Endodermal cell (in vitro differentiated cells): Measurements from ENCODE around the gene FOXD4. TPM values are rescaled to one million over a fixed set of nuclear protein-coding genes. Genes with fewer than 3 reads are reported as not detected.
A peak's percentile ranks its signal among the peaks of the same experiment; 100 is the strongest.
"Not testable (repeated sequence)": the region's sequence is repeated elsewhere in the genome, so short reads cannot be mapped to it uniquely, and the experiment has no call there.

Experiments used
- DNase-seq: peaks from one replicate; pipeline ENCODE4 v3.0.0-alpha.2; 2017
- H3K27ac ChIP-seq: 2 replicates; pipeline ENCODE4 v1.5.1; 2013; ENCODE audit warnings: mild to moderate bottlenecking, low read depth, low read length, moderate library complexity
- H3K27me3 ChIP-seq: 2 replicates; pipeline ENCODE4 v1.6.1; 2013; ENCODE audit warnings: mild to moderate bottlenecking, low read length, moderate library complexity; ENCODE audit not compliant: insufficient read depth, control insufficient read depth, poor library complexity, severe bottlenecking
- H3K36me3 ChIP-seq: 2 replicates; pipeline ENCODE4 v1.7.0; 2013; ENCODE audit warnings: mild to moderate bottlenecking, low read length, moderate library complexity; ENCODE audit not compliant: control insufficient read depth, insufficient read depth
- H3K4me1 ChIP-seq: one replicate; pipeline ENCODE4 v1.7.0; 2013; ENCODE audit warnings: low read length; ENCODE audit not compliant: control insufficient read depth, insufficient read depth
- H3K4me3 ChIP-seq: 2 replicates; pipeline ENCODE4 v1.5.1; 2013; ENCODE audit warnings: mild to moderate bottlenecking, low read length, moderate library complexity
- H3K9ac ChIP-seq: 2 replicates; pipeline ENCODE4 v1.6.1; 2013; ENCODE audit warnings: mild to moderate bottlenecking, low read length, moderate library complexity; ENCODE audit not compliant: poor library complexity, severe bottlenecking; ENCODE audit errors: extremely low read depth
- H3K9me3 ChIP-seq: 2 replicates; pipeline ENCODE4 v1.6.1; 2013; ENCODE audit warnings: mild to moderate bottlenecking, low read length, moderate library complexity; ENCODE audit not compliant: control insufficient read depth
- H3K27ac Mint-ChIP-seq: 2 replicates; pipeline ENCODE4 v1.8.0; 2020; ENCODE audit warnings: mixed read lengths
- H3K27me3 Mint-ChIP-seq: 2 replicates; pipeline ENCODE4 v1.8.0; 2021; ENCODE audit warnings: mild to moderate bottlenecking, mixed read lengths; ENCODE audit not compliant: insufficient read depth
- H3K36me3 Mint-ChIP-seq: 2 replicates; pipeline ENCODE4 v1.8.0; 2020; ENCODE audit warnings: low read depth, mixed read lengths
- H3K4me1 Mint-ChIP-seq: 2 replicates; pipeline ENCODE4 v1.8.0; 2020; ENCODE audit warnings: mixed read lengths
- H3K4me3 Mint-ChIP-seq: 2 replicates; pipeline ENCODE4 v1.8.0; 2020; ENCODE audit warnings: mild to moderate bottlenecking, moderate library complexity, mixed read lengths
- H3K9me3 Mint-ChIP-seq: 2 replicates; pipeline ENCODE4 v1.8.0; 2020; ENCODE audit warnings: mild to moderate bottlenecking, mixed read lengths
- WGBS, 2 experiments: methylation state at CpG; one replicate each; pipeline versions ENCODE4 v1.1.5 to v1.1.7; 2013; ENCODE audit warnings: missing lambda C conversion rate in 2 of 2, mixed read lengths in 1 of 2; ENCODE audit not compliant: insufficient coverage in 1 of 2, insufficient read length in 1 of 2; 5-methylcytosine and 5-hydroxymethylcytosine counted together
- long read RNA-seq, 4 experiments: library from polyadenylated mRNA in 2 of 4; library from RNA in 1 of 4; library from capped mRNA in 1 of 4; stranded (forward) in 3 of 4; unstranded in 1 of 4; transcript quantifications; one replicate each; pipeline ENCODE4 v2.0.0, GENCODE V29; 2020 to 2021; ENCODE audit warnings: inconsistent platforms in 1 of 4
- polyA plus RNA-seq, 2 experiments: library from polyadenylated mRNA; stranded (reverse); fragments of 50-300 nt; gene quantifications; one replicate each; pipeline ENCODE4 v1.2.3, GENCODE V29; 2013
- total RNA-seq, 2 donors: library from RNA; stranded (reverse); fragmentation: NEBNext Ultra II Directional in 1 of 2; extraction: Animal tissue kit (Norgen Biotek cat#: 25700) in 1 of 2; gene quantifications; 2 replicates in 1 of 2; 3 replicates in 1 of 2; pipeline ENCODE4 v1.2.1, GENCODE V29; 2021

Gene FOXD4
- under 1 TPM in 1 of 2 donors, not detected in 1; 0.26 TPM for total RNA-seq
- 0.14 TPM for polyA plus RNA-seq (2013, experiment 1 of 2)
- not detected for polyA plus RNA-seq (2013, experiment 2 of 2)
- long read RNA-seq, experiment 1 = 0 reads
- long read RNA-seq, experiment 2 = 0 reads
- long read RNA-seq, experiment 3 = 0 reads
- long read RNA-seq, experiment 4 = 0 reads

DNA sequence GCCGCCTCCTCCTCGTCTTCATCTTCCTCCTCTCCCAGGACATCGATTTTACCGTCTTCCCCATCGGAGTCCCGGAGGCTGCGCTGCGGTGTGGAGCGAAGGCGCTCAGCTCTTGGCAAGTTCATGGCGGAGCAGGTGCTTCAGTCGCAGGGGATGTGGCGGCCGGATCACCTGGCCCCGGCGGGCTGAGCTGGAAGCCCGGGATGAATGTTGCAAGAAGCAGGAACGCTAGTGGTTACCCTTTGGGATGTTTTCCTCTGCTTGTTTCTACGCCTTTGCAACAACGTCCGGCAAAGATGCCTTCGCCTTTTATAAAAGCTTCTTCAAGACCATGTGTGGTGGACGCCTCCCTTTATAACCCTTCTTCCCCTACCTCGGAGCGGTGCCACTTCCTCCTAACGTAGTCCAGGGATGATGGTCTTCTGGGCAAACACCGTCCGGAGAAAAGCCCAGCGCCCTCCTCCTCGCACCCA, at the start of gene FOXD4:
FOXD4 (minus strand) TSS at position 423 of the 473 bp plus-strand sequence; CDS start at position 125, 298 bp downstream.
- 13 to 30% methylated on average over 2 to 30 of the region's 30 CpGs for WGBS, 2 experiments
- not testable (repeated sequence) for H3K27ac Mint-ChIP-seq, H3K4me1 Mint-ChIP-seq, H3K4me3 ChIP-seq, H3K9me3 ChIP-seq, H3K36me3 ChIP-seq, H3K9ac ChIP-seq, H3K36me3 Mint-ChIP-seq, H3K27ac ChIP-seq, H3K4me1 ChIP-seq, H3K9me3 Mint-ChIP-seq
- DNase-seq = peak; percentile 62
- peak within 1 kb of the TSS; percentile 56 for H3K4me3 Mint-ChIP-seq
- H3K27me3 ChIP-seq = peaks cover 57% of the 10 kb centered on the region
- H3K27me3 Mint-ChIP-seq = peaks cover 65% of the 10 kb centered on the region

- not testable (repeated sequence) for H3K4me1 ChIP-seq, H3K36me3 ChIP-seq, H3K4me3 Mint-ChIP-seq, H3K27me3 ChIP-seq, H3K27ac ChIP-seq, H3K4me1 Mint-ChIP-seq, H3K9me3 ChIP-seq, H3K4me3 ChIP-seq, H3K27ac Mint-ChIP-seq, H3K9me3 Mint-ChIP-seq, H3K9ac ChIP-seq, H3K36me3 Mint-ChIP-seq, DNase-seq, H3K27me3 Mint-ChIP-seq
- WGBS, 2 experiments = 87% methylated on average over 1 of the region's 1 CpG; no CpG with 5 or more reads in 1 of the 2 experiments
Measured at GRCh38 chr9:159871-160270, 41.7 kb upstream of the FOXD4 start.

- not testable (repeated sequence) for H3K4me1 ChIP-seq, H3K36me3 Mint-ChIP-seq, H3K9ac ChIP-seq, H3K9me3 ChIP-seq, H3K36me3 ChIP-seq, H3K9me3 Mint-ChIP-seq, H3K27me3 ChIP-seq, H3K27ac ChIP-seq, DNase-seq, H3K4me3 Mint-ChIP-seq, H3K27ac Mint-ChIP-seq, H3K4me1 Mint-ChIP-seq, H3K4me3 ChIP-seq, H3K27me3 Mint-ChIP-seq
Measured at GRCh38 chr9:151173-151572, 33.0 kb upstream of the FOXD4 start.

- H3K27ac Mint-ChIP-seq, H3K36me3 ChIP-seq: not testable (repeated sequence)
Measured at GRCh38 chr9:139880-140279, 21.7 kb upstream of the FOXD4 start.

DNA sequence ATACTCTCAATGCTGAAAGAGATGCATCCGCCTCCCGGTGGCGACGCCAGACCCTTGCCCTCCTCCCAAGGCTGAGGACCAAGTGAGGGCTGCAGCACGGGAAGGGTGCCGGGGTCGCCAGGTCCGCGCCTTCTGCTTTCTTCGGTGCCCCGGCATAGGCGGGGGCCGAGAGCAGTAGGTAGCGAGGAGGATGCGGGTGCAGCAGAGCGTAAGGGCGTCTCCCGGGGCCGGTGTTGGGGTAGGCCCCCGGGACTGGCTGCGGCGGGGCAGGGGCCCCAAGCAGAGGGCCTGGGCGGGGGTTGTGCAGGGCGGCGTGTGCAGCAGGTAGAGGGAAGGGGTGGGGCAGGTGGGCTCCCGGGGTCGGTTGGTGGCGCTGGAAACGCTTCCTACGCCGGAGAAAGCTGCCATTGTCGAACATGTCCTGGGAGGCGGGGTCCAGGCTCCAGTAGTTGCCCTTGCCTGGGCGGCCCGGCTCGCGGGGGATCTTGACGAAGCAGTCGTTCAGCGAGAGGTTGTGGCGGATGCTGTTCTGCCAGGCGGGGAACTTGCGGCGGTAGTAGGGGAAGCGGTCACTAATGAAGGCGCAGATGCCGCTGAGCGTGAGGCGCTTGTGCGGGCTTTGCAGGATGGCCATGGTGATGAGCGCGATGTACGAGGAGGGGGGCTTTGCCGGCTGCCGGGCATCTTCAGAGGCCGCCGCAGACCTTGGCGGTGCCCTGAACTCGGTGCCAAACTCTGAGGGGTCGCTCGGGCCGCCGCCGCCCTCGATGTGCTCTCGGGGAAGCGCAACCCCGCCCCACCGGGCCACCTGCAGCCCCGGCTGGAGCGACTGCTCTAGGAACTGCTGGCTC, 848 bp downstream of the FOXD4 start:
- H3K4me1 Mint-ChIP-seq, H3K27ac Mint-ChIP-seq, H3K27ac ChIP-seq, H3K9ac ChIP-seq, H3K9me3 ChIP-seq, H3K36me3 ChIP-seq, H3K4me1 ChIP-seq, H3K36me3 Mint-ChIP-seq, H3K9me3 Mint-ChIP-seq, H3K4me3 ChIP-seq: not testable (repeated sequence)
- H3K4me3 Mint-ChIP-seq = peak overlapping the region; percentile 56
- peaks cover 71% of the 10 kb centered on the region for H3K27me3 Mint-ChIP-seq
- WGBS, 2 experiments = 2 to 3% methylated on average over 6 to 52 of the region's 71 CpGs
- DNase-seq = peak; percentile 79
- H3K27me3 ChIP-seq = peaks cover 64% of the 10 kb centered on the region

More at GRCh38 chr9:139880-140279, 21.7 kb upstream of the FOXD4 start:
- DNase-seq, H3K9ac ChIP-seq, H3K4me1 Mint-ChIP-seq, H3K27me3 ChIP-seq, H3K4me3 ChIP-seq, H3K9me3 ChIP-seq, H3K4me1 ChIP-seq, H3K27ac ChIP-seq, H3K27me3 Mint-ChIP-seq, H3K9me3 Mint-ChIP-seq: not testable (repeated sequence)
- H3K4me3 Mint-ChIP-seq = peak overlapping the region; percentile 42
- peaks cover 10% of the 10 kb centered on the region for H3K36me3 Mint-ChIP-seq
- WGBS, 2 experiments = 63 to 88% methylated on average over 5 to 17 of the region's 17 CpGs

DNA sequence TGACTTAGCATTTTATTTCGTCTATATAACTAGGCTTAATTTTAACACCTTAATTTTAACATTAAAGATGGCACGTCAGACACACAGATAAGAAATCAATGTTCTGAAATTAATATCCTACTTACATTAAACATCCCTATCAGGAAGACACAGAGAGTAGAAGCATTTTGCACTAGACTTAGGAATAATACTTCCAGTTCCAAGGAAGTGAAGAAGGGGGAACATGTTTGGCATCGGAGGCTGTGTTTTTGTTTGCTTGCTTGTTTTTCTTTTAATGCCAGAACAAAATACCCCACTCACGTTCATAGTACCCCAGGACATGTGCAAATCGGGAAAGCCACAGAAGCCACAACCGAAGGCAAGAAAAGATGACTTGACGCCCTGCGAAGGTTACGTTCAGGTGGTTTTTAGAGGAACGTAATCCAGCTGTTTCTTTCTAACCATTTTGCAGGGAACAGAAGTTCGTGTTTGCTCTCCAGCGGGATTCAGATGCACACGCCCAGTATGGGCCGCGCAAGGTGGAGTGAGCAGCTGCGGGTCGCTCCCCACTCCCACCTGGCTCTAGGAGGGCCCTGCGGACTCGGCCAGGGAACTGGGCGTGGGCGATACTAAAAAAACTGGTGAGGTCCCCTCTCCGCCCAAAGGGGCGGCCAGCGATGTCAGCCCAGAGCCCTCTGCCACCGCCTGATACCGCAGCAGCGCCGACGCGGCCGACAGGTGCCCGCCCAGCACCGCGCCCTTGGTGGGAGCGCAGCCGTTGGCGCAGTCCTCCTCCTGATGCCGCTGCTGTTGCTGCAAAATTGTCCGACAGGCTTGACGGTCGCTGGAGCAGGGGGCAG, 1.8 kb downstream of the FOXD4 start:
- H3K9ac ChIP-seq, H3K4me3 ChIP-seq, H3K4me1 Mint-ChIP-seq, H3K4me1 ChIP-seq, H3K27ac ChIP-seq, H3K36me3 ChIP-seq, H3K27ac Mint-ChIP-seq, H3K9me3 ChIP-seq, H3K9me3 Mint-ChIP-seq, H3K36me3 Mint-ChIP-seq: not testable (repeated sequence)
- DNase-seq = peak; percentile 60
- WGBS, 2 experiments = 6 to 7% methylated on average over 11 to 35 of the region's 41 CpGs
- peaks cover 73% of the 10 kb centered on the region for H3K27me3 ChIP-seq
- peak overlapping the region; percentile 56 for H3K4me3 Mint-ChIP-seq
- H3K27me3 Mint-ChIP-seq = peaks cover 80% of the 10 kb centered on the region
